Activated CD8-positive, alpha-beta memory T cell treated with anti-CD3 and anti-CD28 coated beads for 24 hours (primary cell): ENCODE measurements around the gene CACNG6.

Source experiments
- DNase-seq: peaks from one replicate; pipeline ENCODE4 v3.0.0-alpha.2; 2020

Gene CACNG6

DNA sequence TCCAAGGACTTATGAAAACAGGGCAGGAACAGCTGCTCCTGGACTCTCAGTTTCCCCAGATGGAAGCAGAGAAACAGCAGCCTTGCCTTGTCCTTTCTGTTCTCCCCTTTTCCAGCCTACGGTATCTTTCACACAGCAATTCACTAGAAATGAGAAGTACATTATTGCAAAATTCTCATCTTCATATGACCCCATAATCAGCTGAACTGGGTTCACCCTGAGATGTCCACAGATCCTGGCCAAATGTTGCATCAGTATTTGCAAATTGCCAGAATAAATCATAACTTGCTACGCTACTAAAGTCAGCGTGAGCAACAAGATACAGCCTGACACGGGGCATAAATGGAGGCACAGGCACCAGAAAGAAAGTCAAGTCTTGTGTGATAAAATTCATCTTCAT is 56.2 kb downstream of the CACNG6 start:
- no peak for DNase-seq
